GM13976 (cell line): ENCODE measurements around the gene SLC22A12.

Experiments used
- DNase-seq: peaks from one replicate; pipeline ENCODE4 v3.0.0; 2012; ENCODE audit warnings: low spot score
- CTCF ChIP-seq: IDR thresholded peaks from 2 replicates; pipeline ENCODE4 v1.5.1; 2012; ENCODE audit warnings: borderline replicate concordance, mild to moderate bottlenecking; ENCODE audit not compliant: insufficient read depth; ENCODE audit errors: extremely low read depth, missing control alignments, control extremely low read depth
- in situ Hi-C: fragments of 300-500 bp; cut with MboI; formaldehyde crosslinking; loops from one replicate; pipeline ENCODE4 v1.12.0; 2022; ENCODE audit warnings: low sequenced_read_pairs, mixed read lengths, inconsistent platforms; ENCODE audit not compliant: unreplicated experiment

SLC22A12 gene

GRCh38 chr11:64631675-64632074, 40.7 kb downstream of the SLC22A12 start:
- TF ChIP-seq CTCF: no peak
- in situ Hi-C loops: no loop called here
- no peak for DNase-seq

GRCh38 chr11:64632237-64632636, 41.2 kb downstream of the SLC22A12 start:
- TF ChIP-seq CTCF: no peak
- in situ Hi-C loops: no loop called here
- no peak for DNase-seq

- no peak for TF ChIP-seq CTCF
- DNase-seq: no peak
- in situ Hi-C loops: no loop called here
These were observed 41.6 kb downstream of the SLC22A12 start for GRCh38 chr11:64632654-64633053.

GRCh38 chr11:64633555-64634159, 42.6 kb downstream of the SLC22A12 start:
- in situ Hi-C loops: no loop called here
- no peak for TF ChIP-seq CTCF
- no peak for DNase-seq

- no peak for TF ChIP-seq CTCF
- in situ Hi-C loops: no loop called here
- no peak for DNase-seq
These were observed 46.5 kb downstream of the SLC22A12 start for GRCh38 chr11:64637334-64638017.

GRCh38 chr11:64638018-64638665, 47.1 kb downstream of the SLC22A12 start:
- TF ChIP-seq CTCF: no peak
- in situ Hi-C loops: no loop called here
- no peak for DNase-seq

- in situ Hi-C loops: no loop called here
- DNase-seq: no peak
- TF ChIP-seq CTCF: no peak
These were observed 47.8 kb downstream of the SLC22A12 start for GRCh38 chr11:64638829-64639228.
